ENCODE data around the gene CLDN5. TPM values are rescaled to one million over a fixed set of nuclear protein-coding genes. Genes with fewer than 3 reads are reported as not detected.
A peak's percentile ranks its signal among the peaks of the same experiment; 100 is the strongest.

CLDN5 gene
- total and polyA plus RNA-seq, 7 experiments from 2014 or later: 1.7 to 11.7 (median 4.4) TPM; not detected in 3

- POLR2A ChIA-PET: no interaction called here
- Mint-ChIP-seq H3K27me3 (no peaks in the 10 kb centered on the region), H3K9me3 (no peaks in the 10 kb centered on the region), H3K36me3 (peaks cover 0 to 4% (median 0%) of the 10 kb centered on the region in 5 donors), H3K4me1 (peaks cover 7 to 17% (median 13%) of the 10 kb centered on the region in 7 donors), H3K4me3 (no peak overlapping the region), H3K27ac (peak overlapping the region in 3 of 9 donors; percentile 28 to 53 (median 46))
- no peak for DNase-seq
- Histone ChIP-seq H3K27me3 (ENCODE audit: control insufficient read depth in 2 of 2, insufficient read depth in 2 of 2, low read length in 2 of 2) (no peaks in the 10 kb centered on the region), H3K9me3 (ENCODE audit: control insufficient read depth in 2 of 3, low read length in 3 of 3) (no peaks in the 10 kb centered on the region), H3K27ac (ENCODE audit: low read depth, low read length) (no peak overlapping the region), H3K4me3 (ENCODE audit: low read length) (no peak overlapping the region), H3K4me1 (ENCODE audit: control insufficient read depth in 2 of 2, insufficient read depth in 2 of 2, low read length in 2 of 2) (peaks cover 0 to 9% of the 10 kb centered on the region in 2 donors), H3K36me3 (ENCODE audit: control insufficient read depth in 2 of 3, insufficient read depth in 3 of 3, low read length in 3 of 3) (no peaks in the 10 kb centered on the region)
- intact Hi-C loops (cut with micrococcal nuclease): loop anchor here in 1 of 2 donors (5.0 kb wide), 1 partner anchor 218 kb away; no protein-coding TSS in a partner anchor
- CTCF ChIA-PET: no interaction called here
- ATAC-seq: no peak
Observed at GRCh38 chr22:19499236-19499879, 24.9 kb downstream of the CLDN5 start.

- ChIA-PET POLR2A (interaction anchor here (1.4 kb wide), 1 partner anchor 19 kb away, joined by 3 read pairs; the partner anchor contains the start of gene CDC45), CTCF (no interaction called here)
- Mint-ChIP-seq H3K27me3 (no peaks in the 10 kb centered on the region), H3K4me3 (no peak overlapping the region), H3K27ac (no peak overlapping the region), H3K9me3 (no peaks in the 10 kb centered on the region), H3K4me1 (peaks cover 4 to 17% (median 10%) of the 10 kb centered on the region in 7 donors), H3K36me3 (peaks cover 0 to 4% (median 0%) of the 10 kb centered on the region in 5 donors)
- Histone ChIP-seq H3K4me1 (ENCODE audit: control insufficient read depth in 2 of 2, insufficient read depth in 2 of 2, low read length in 2 of 2) (peaks cover 0 to 9% of the 10 kb centered on the region in 2 donors), H3K9me3 (ENCODE audit: control insufficient read depth in 2 of 3, low read length in 3 of 3) (no peaks in the 10 kb centered on the region), H3K27ac (ENCODE audit: low read depth, low read length) (no peak overlapping the region), H3K36me3 (ENCODE audit: control insufficient read depth in 2 of 3, insufficient read depth in 3 of 3, low read length in 3 of 3) (no peaks in the 10 kb centered on the region), H3K27me3 (ENCODE audit: control insufficient read depth in 2 of 2, insufficient read depth in 2 of 2, low read length in 2 of 2) (no peaks in the 10 kb centered on the region), H3K4me3 (ENCODE audit: low read length) (no peak overlapping the region)
- DNase-seq (no peak), ATAC-seq (no peak)
- intact Hi-C loops (cut with micrococcal nuclease): loop anchor here in 1 of 2 donors (5.0 kb wide), 1 partner anchor 218 kb away; no protein-coding TSS in a partner anchor
Observed at GRCh38 chr22:19498866-19499190, 25.4 kb downstream of the CLDN5 start.

GRCh38 chr22:19498154-19498865, 25.9 kb downstream of the CLDN5 start:
- H3K9me3 Mint-ChIP-seq: no peaks in the 10 kb centered on the region
- Histone ChIP-seq H3K4me1 (ENCODE audit: control insufficient read depth in 2 of 2, insufficient read depth in 2 of 2, low read length in 2 of 2) (peaks cover 0 to 9% of the 10 kb centered on the region in 2 donors), H3K36me3 (ENCODE audit: control insufficient read depth in 2 of 3, insufficient read depth in 3 of 3, low read length in 3 of 3) (no peaks in the 10 kb centered on the region), H3K4me3 (ENCODE audit: low read length) (no peak overlapping the region), H3K9me3 (ENCODE audit: control insufficient read depth in 2 of 3, low read length in 3 of 3) (no peaks in the 10 kb centered on the region), H3K27me3 (ENCODE audit: control insufficient read depth in 2 of 2, insufficient read depth in 2 of 2, low read length in 2 of 2) (no peaks in the 10 kb centered on the region), H3K27ac (ENCODE audit: low read depth, low read length) (no peak overlapping the region)
- H3K27ac Mint-ChIP-seq: peak overlapping the region in 1 of 9 donors; percentile 31
- H3K27me3 Mint-ChIP-seq: no peaks in the 10 kb centered on the region
- no peak for DNase-seq
- ChIA-PET CTCF (interaction anchor here (0.7 to 1.2 kb wide), 2 partner anchors 89 to 131 kb away, joined by 3 to 8 read pairs; no protein-coding TSS in a partner anchor), POLR2A (interaction anchor here (1.4 kb wide), 1 partner anchor 19 kb away, joined by 3 read pairs; the partner anchor contains the start of gene CDC45)
- no peak for ATAC-seq
- H3K4me3 Mint-ChIP-seq: no peak overlapping the region
- peaks cover 0 to 4% (median 0%) of the 10 kb centered on the region in 5 donors for H3K36me3 Mint-ChIP-seq
- peaks cover 4 to 17% (median 10%) of the 10 kb centered on the region in 7 donors for H3K4me1 Mint-ChIP-seq
- intact Hi-C loops (cut with micrococcal nuclease): loop anchor here in 1 of 2 donors (5.0 kb wide), 1 partner anchor 219 kb away; no protein-coding TSS in a partner anchor

- H3K4me1 Mint-ChIP-seq: peaks cover 4 to 17% (median 12%) of the 10 kb centered on the region in 7 donors
Observed at GRCh38 chr22:19497245-19497644, 27.0 kb downstream of the CLDN5 start.

GRCh38 chr22:19496324-19496630, 27.9 kb downstream of the CLDN5 start:
- CTCF ChIA-PET: interaction anchor here (0.7 to 1.6 kb wide), 5 partner anchors 9 to 136 kb away, joined by 3 to 26 read pairs (median 7); no protein-coding TSS in a partner anchor
- H3K36me3 ChIP-seq (ENCODE audit: control insufficient read depth in 2 of 3, insufficient read depth in 3 of 3, low read length in 3 of 3): no peaks in the 10 kb centered on the region
- no peaks in the 10 kb centered on the region for H3K9me3 ChIP-seq (ENCODE audit: control insufficient read depth in 2 of 3, low read length in 3 of 3)
- DNase-seq: no peak
- POLR2A ChIA-PET: interaction anchor here (0.9 to 1.4 kb wide), 2 partner anchors 10 to 134 kb away, joined by 3 to 8 read pairs; no protein-coding TSS in a partner anchor
- H3K4me3 Mint-ChIP-seq: no peak overlapping the region
- H3K4me3 ChIP-seq (ENCODE audit: low read length): no peak overlapping the region
- peaks cover 0 to 6% (median 0%) of the 10 kb centered on the region in 5 donors for H3K36me3 Mint-ChIP-seq
- H3K27ac ChIP-seq (ENCODE audit: low read depth, low read length): no peak overlapping the region
- no peaks in the 10 kb centered on the region for H3K27me3 Mint-ChIP-seq
- peaks cover 4 to 17% (median 12%) of the 10 kb centered on the region in 7 donors for H3K4me1 Mint-ChIP-seq
- no peaks in the 10 kb centered on the region for H3K9me3 Mint-ChIP-seq
- H3K27me3 ChIP-seq (ENCODE audit: control insufficient read depth in 2 of 2, insufficient read depth in 2 of 2, low read length in 2 of 2): no peaks in the 10 kb centered on the region
- no peak for ATAC-seq
- H3K4me1 ChIP-seq (ENCODE audit: control insufficient read depth in 2 of 2, insufficient read depth in 2 of 2, low read length in 2 of 2): peaks cover 0 to 9% of the 10 kb centered on the region in 2 donors
- intact Hi-C loops (cut with micrococcal nuclease): loop anchor here (1.0 to 5.0 kb wide), 3 partner anchors 101 to 221 kb away; no protein-coding TSS in a partner anchor
- H3K27ac Mint-ChIP-seq: peak overlapping the region; percentile 49 to 88 (median 73)

More at GRCh38 chr22:19497245-19497644, 27.0 kb downstream of the CLDN5 start:
- no peak overlapping the region for H3K27ac ChIP-seq (ENCODE audit: low read depth, low read length)
- Mint-ChIP-seq H3K36me3 (peaks cover 0 to 4% (median 0%) of the 10 kb centered on the region in 5 donors), H3K4me3 (no peak overlapping the region), H3K27ac (peak overlapping the region in 4 of 9 donors; percentile 17 to 65 (median 44)), H3K27me3 (no peaks in the 10 kb centered on the region), H3K9me3 (no peaks in the 10 kb centered on the region)
- H3K9me3 ChIP-seq (ENCODE audit: control insufficient read depth in 2 of 3, low read length in 3 of 3): no peaks in the 10 kb centered on the region
- peaks cover 0 to 9% of the 10 kb centered on the region in 2 donors for H3K4me1 ChIP-seq (ENCODE audit: control insufficient read depth in 2 of 2, insufficient read depth in 2 of 2, low read length in 2 of 2)
- H3K4me3 ChIP-seq (ENCODE audit: low read length): no peak overlapping the region
- ATAC-seq: no peak
- POLR2A ChIA-PET: interaction anchor here (1.4 kb wide), 1 partner anchor 18 kb away, joined by 3 read pairs; the partner anchor contains the start of gene CDC45
- DNase-seq: no peak
- CTCF ChIA-PET: interaction anchor here (1.2 kb wide), 1 partner anchor 132 kb away, joined by 8 read pairs; no protein-coding TSS in a partner anchor
- no peaks in the 10 kb centered on the region for H3K27me3 ChIP-seq (ENCODE audit: control insufficient read depth in 2 of 2, insufficient read depth in 2 of 2, low read length in 2 of 2)
- H3K36me3 ChIP-seq (ENCODE audit: control insufficient read depth in 2 of 3, insufficient read depth in 3 of 3, low read length in 3 of 3): no peaks in the 10 kb centered on the region
- intact Hi-C loops (cut with micrococcal nuclease): loop anchor here in 1 of 2 donors (5.0 kb wide), 1 partner anchor 220 kb away; no protein-coding TSS in a partner anchor

GRCh38 chr22:19495562-19496323, 28.5 kb downstream of the CLDN5 start:
- H3K27ac ChIP-seq (ENCODE audit: low read depth, low read length): no peak overlapping the region
- H3K27me3 ChIP-seq (ENCODE audit: control insufficient read depth in 2 of 2, insufficient read depth in 2 of 2, low read length in 2 of 2): no peaks in the 10 kb centered on the region
- Mint-ChIP-seq H3K27ac (peak overlapping the region; percentile 49 to 88 (median 73)), H3K9me3 (no peaks in the 10 kb centered on the region), H3K27me3 (no peaks in the 10 kb centered on the region), H3K4me1 (peaks cover 4 to 17% (median 12%) of the 10 kb centered on the region in 7 donors), H3K4me3 (no peak overlapping the region), H3K36me3 (peaks cover 0 to 6% (median 0%) of the 10 kb centered on the region in 5 donors)
- intact Hi-C loops (cut with micrococcal nuclease): loop anchor here (1.0 to 5.0 kb wide), 3 partner anchors 102 to 222 kb away; no protein-coding TSS in a partner anchor
- ChIA-PET CTCF (interaction anchor here (0.7 to 1.6 kb wide), 6 partner anchors 10 to 138 kb away, joined by 3 to 26 read pairs (median 5); no protein-coding TSS in a partner anchor), POLR2A (interaction anchor here (0.9 to 1.4 kb wide), 2 partner anchors 10 to 134 kb away, joined by 3 to 8 read pairs; no protein-coding TSS in a partner anchor)
- peak in 7 of 9 donors; percentile 35 to 67 (median 57) for DNase-seq
- H3K4me1 ChIP-seq (ENCODE audit: control insufficient read depth in 2 of 2, insufficient read depth in 2 of 2, low read length in 2 of 2): peaks cover 0 to 9% of the 10 kb centered on the region in 2 donors
- H3K9me3 ChIP-seq (ENCODE audit: control insufficient read depth in 2 of 3, low read length in 3 of 3): no peaks in the 10 kb centered on the region
- H3K4me3 ChIP-seq (ENCODE audit: low read length): no peak overlapping the region
- H3K36me3 ChIP-seq (ENCODE audit: control insufficient read depth in 2 of 3, insufficient read depth in 3 of 3, low read length in 3 of 3): no peaks in the 10 kb centered on the region
- peak; percentile 63 for ATAC-seq
